GM12873 (cell line): ENCODE measurements around the gene LY6G6D.

ENCODE experiments used
- TF ChIP-seq, protein P1 (sequence below): IDR thresholded peaks from 2 replicates; pipeline ENCODE4 v1.5.1; 2012; ENCODE audit warnings: low read depth, mild to moderate bottlenecking, moderate library complexity, low read length, control low read depth; ENCODE audit not compliant: insufficient read depth; ENCODE audit errors: missing control alignments

The LY6G6D gene

GRCh38 chr6:31767096-31767645, 52.0 kb downstream of the LY6G6D start:
- TF ChIP-seq, protein P1, sequence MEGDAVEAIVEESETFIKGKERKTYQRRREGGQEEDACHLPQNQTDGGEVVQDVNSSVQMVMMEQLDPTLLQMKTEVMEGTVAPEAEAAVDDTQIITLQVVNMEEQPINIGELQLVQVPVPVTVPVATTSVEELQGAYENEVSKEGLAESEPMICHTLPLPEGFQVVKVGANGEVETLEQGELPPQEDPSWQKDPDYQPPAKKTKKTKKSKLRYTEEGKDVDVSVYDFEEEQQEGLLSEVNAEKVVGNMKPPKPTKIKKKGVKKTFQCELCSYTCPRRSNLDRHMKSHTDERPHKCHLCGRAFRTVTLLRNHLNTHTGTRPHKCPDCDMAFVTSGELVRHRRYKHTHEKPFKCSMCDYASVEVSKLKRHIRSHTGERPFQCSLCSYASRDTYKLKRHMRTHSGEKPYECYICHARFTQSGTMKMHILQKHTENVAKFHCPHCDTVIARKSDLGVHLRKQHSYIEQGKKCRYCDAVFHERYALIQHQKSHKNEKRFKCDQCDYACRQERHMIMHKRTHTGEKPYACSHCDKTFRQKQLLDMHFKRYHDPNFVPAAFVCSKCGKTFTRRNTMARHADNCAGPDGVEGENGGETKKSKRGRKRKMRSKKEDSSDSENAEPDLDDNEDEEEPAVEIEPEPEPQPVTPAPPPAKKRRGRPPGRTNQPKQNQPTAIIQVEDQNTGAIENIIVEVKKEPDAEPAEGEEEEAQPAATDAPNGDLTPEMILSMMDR, result no peak
